H9 (cell line): Measurements from ENCODE around the gene MPP2. TPM values are rescaled to one million over a fixed set of nuclear protein-coding genes. Genes with fewer than 3 reads are reported as not detected.

ENCODE experiments used
- DNase-seq: peaks from one replicate; pipeline ENCODE4 v3.0.0-alpha.2; 2017
- H2AFZ ChIP-seq: one replicate; pipeline ENCODE4 v1.6.1; 2013; ENCODE audit warnings: mild to moderate bottlenecking, low read length, control low read depth, moderate library complexity
- H2AK5ac ChIP-seq: 2 replicates; pipeline ENCODE4 v1.6.1; 2013; ENCODE audit warnings: low read length, control low read depth, mixed read lengths; ENCODE audit not compliant: insufficient read length
- H2BK120ac ChIP-seq: one replicate; pipeline ENCODE4 v1.6.1; 2013; ENCODE audit warnings: low read depth, mild to moderate bottlenecking, low read length, control low read depth, inconsistent platforms; ENCODE audit not compliant: poor library complexity, severe bottlenecking
- H2BK12ac ChIP-seq: 2 replicates; pipeline ENCODE4 v1.6.1; 2013; ENCODE audit warnings: low read length, control low read depth, mixed read lengths, low read depth; ENCODE audit not compliant: insufficient read length
- H2BK15ac ChIP-seq: 2 replicates; pipeline ENCODE4 v1.6.1; 2013; ENCODE audit warnings: low read depth, low read length, control low read depth
- H2BK20ac ChIP-seq: one replicate; pipeline ENCODE4 v1.6.1; 2013; ENCODE audit warnings: low read depth, mild to moderate bottlenecking, low read length, control low read depth, inconsistent platforms; ENCODE audit not compliant: poor library complexity, severe bottlenecking
- H2BK5ac ChIP-seq: 2 replicates; pipeline ENCODE4 v1.6.1; 2013; ENCODE audit warnings: low read length, control low read depth, mixed read lengths; ENCODE audit not compliant: insufficient read length
- H3K14ac ChIP-seq: 2 replicates; pipeline ENCODE4 v1.6.1; 2013; ENCODE audit warnings: low read length, control low read depth; ENCODE audit not compliant: insufficient read depth
- H3K18ac ChIP-seq: 2 replicates; pipeline ENCODE4 v1.6.1; 2013; ENCODE audit warnings: low read depth, mild to moderate bottlenecking, mixed read lengths, low read length, control low read depth; ENCODE audit not compliant: insufficient read length
- H3K23ac ChIP-seq: 2 replicates; pipeline ENCODE4 v1.6.1; 2013; ENCODE audit warnings: low read length, control low read depth, mixed read lengths, low read depth; ENCODE audit not compliant: insufficient read length
- H3K23me2 ChIP-seq: 2 replicates; pipeline ENCODE4 v1.6.1; 2013; ENCODE audit warnings: low read depth, mild to moderate bottlenecking, mixed read lengths, low read length, control low read depth; ENCODE audit not compliant: insufficient read length, poor library complexity, severe bottlenecking
- H3K27ac ChIP-seq: 2 replicates; pipeline ENCODE4 v1.5.1; 2013; ENCODE audit warnings: low read length, control low read depth, mixed read lengths, low read depth; ENCODE audit not compliant: insufficient read length
- H3K27me3 ChIP-seq: 2 replicates; pipeline ENCODE4 v1.6.1; 2013; ENCODE audit warnings: low read length, control low read depth, inconsistent platforms; ENCODE audit not compliant: insufficient read depth
- H3K4ac ChIP-seq: 2 replicates; pipeline ENCODE4 v1.6.1; 2013; ENCODE audit warnings: low read depth, mild to moderate bottlenecking, control low read depth, inconsistent platforms, low read length, moderate library complexity
- H3K4me1 ChIP-seq: 2 replicates; pipeline ENCODE4 v1.6.1; 2013; ENCODE audit warnings: low read length, control low read depth, inconsistent platforms; ENCODE audit not compliant: insufficient read depth
- H3K4me2 ChIP-seq: 2 replicates; pipeline ENCODE4 v1.6.1; 2013; ENCODE audit warnings: low read length, control low read depth, mixed read lengths; ENCODE audit not compliant: insufficient read length, insufficient read depth
- H3K56ac ChIP-seq: 2 replicates; pipeline ENCODE4 v1.6.1; 2013; ENCODE audit warnings: low read depth, mild to moderate bottlenecking, mixed read lengths, low read length, control low read depth; ENCODE audit not compliant: insufficient read length
- H3K79me1 ChIP-seq: 2 replicates; pipeline ENCODE4 v1.6.1; 2013; ENCODE audit warnings: low read depth, mild to moderate bottlenecking, moderate library complexity, low read length, control low read depth, inconsistent platforms; ENCODE audit not compliant: insufficient read depth, poor library complexity, severe bottlenecking
- H3K79me2 ChIP-seq: 2 replicates; pipeline ENCODE4 v1.6.1; 2013; ENCODE audit warnings: low read length, control low read depth, inconsistent platforms; ENCODE audit not compliant: insufficient read depth
- H3K9ac ChIP-seq: 2 replicates; pipeline ENCODE4 v1.6.1; 2013; ENCODE audit warnings: low read length, control low read depth, mixed read lengths; ENCODE audit not compliant: insufficient read length; ENCODE audit errors: extremely low read depth
- H3K9me3 ChIP-seq: one replicate; pipeline ENCODE4 v1.6.1; 2013; ENCODE audit warnings: low read depth, low read length, inconsistent platforms; ENCODE audit not compliant: control insufficient read depth
- H3T11ph ChIP-seq: one replicate; pipeline ENCODE4 v1.6.1; 2013; ENCODE audit warnings: mild to moderate bottlenecking, low read length, control low read depth, inconsistent platforms
- H4K20me1 ChIP-seq: one replicate; pipeline ENCODE4 v1.6.1; 2013; ENCODE audit not compliant: control insufficient read depth, insufficient read length, insufficient read depth
- H4K5ac ChIP-seq: 2 replicates; pipeline ENCODE4 v1.6.1; 2013; ENCODE audit warnings: low read depth, mild to moderate bottlenecking, mixed read lengths, low read length, control low read depth; ENCODE audit not compliant: insufficient read length
- H4K8ac ChIP-seq: replicated peaks from 2 replicates; pipeline ENCODE4 v1.6.1; 2013; ENCODE audit warnings: low read length, control low read depth, mixed read lengths, low read depth; ENCODE audit not compliant: insufficient read length
- H4K91ac ChIP-seq: 2 replicates; pipeline ENCODE4 v1.6.1; 2013; ENCODE audit warnings: low read depth, mild to moderate bottlenecking, moderate library complexity, mixed read lengths, low read length, control low read depth; ENCODE audit not compliant: insufficient read length
- H3K27ac Mint-ChIP-seq, 3 experiments: 2 replicates in 2 of 3; 3 replicates in 1 of 3; pipeline ENCODE4 v1.8.0; 2020 to 2021; ENCODE audit warnings: mixed read lengths in 3 of 3, mild to moderate bottlenecking in 1 of 3, moderate library complexity in 1 of 3
- H3K27me3 Mint-ChIP-seq: 2 replicates; pipeline ENCODE4 v1.8.0; 2021; ENCODE audit warnings: low read depth, mild to moderate bottlenecking, moderate library complexity, mixed read lengths
- H3K36me3 Mint-ChIP-seq, 3 experiments: 2 replicates in 2 of 3; 3 replicates in 1 of 3; pipeline ENCODE4 v1.8.0; 2020 to 2021; ENCODE audit warnings: low read depth in 3 of 3, mixed read lengths in 3 of 3; ENCODE audit not compliant: insufficient read depth in 1 of 3
- H3K4me1 Mint-ChIP-seq, 2 experiments: 2 replicates each; pipeline ENCODE4 v1.8.0; 2020; ENCODE audit warnings: mixed read lengths in 2 of 2
- H3K4me3 Mint-ChIP-seq, 2 experiments: 2 replicates in 1 of 2; 3 replicates in 1 of 2; pipeline ENCODE4 v1.8.0; 2020 to 2021; ENCODE audit warnings: mild to moderate bottlenecking in 2 of 2, mixed read lengths in 2 of 2, moderate library complexity in 1 of 2
- H3K9me3 Mint-ChIP-seq, 2 experiments: 2 replicates in 1 of 2; 3 replicates in 1 of 2; pipeline ENCODE4 v1.8.0; 2020; ENCODE audit warnings: mild to moderate bottlenecking in 2 of 2, mixed read lengths in 2 of 2, moderate library complexity in 1 of 2
- WGBS: extraction: QIAGEN DNeasy Blood & Tissue Kit; methylation state at CpG from one replicate; pipeline ENCODE4 v1.1.7; 2013; ENCODE audit warnings: missing lambda C conversion rate, low lambda C conversion rate, mixed read lengths; ENCODE audit not compliant: insufficient read length; ENCODE audit errors: extremely low coverage; 5-methylcytosine and 5-hydroxymethylcytosine counted together
- total RNA-seq: library from RNA; stranded (reverse); gene quantifications from 2 replicates; pipeline ENCODE4 v1.2.1, GENCODE V29; 2021
- TF ChIP-seq, protein P1 (sequence below): fragments of 200-600 bp; sonication (generic); conservative IDR thresholded peaks from 3 replicates; pipeline ENCODE4 v1.8.0; 2021; ENCODE audit warnings: antibody characterized with exemption, mild to moderate bottlenecking

The MPP2 gene
- total RNA-seq, 1 experiment from 2014 or later, result 16.3 TPM

DNA sequence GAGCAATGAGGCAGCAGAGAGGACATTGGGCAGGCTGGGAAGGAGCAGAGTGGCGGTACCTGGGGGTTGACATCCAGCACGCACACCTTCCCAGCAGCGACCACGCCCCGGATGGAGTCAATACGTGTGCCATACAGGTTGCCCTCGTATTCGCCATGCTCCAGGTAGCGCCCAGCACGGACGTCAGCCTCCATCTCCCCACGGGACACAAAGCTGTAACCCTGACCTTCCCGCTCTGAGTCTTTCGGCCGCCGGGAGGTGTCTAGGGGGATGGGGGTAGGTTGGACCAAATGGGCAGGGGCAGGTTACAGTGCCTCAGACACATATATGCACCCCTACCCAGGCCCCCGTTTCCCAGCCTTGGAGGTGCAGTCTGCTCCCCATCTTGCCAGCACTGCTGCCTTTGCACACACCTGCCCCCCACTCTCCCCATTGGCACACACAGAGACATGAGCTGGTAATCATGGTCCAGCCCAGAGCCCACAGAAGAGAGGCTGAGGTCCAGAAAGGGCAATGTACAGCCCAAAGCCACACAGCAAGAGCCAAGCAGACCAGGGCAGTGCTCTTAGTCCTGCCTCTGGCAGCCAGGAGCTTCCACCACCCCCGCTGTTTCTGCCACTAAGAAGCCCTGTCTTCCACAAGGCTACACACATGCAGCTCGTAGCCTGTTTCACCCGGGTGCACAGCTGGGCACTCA, 27.5 kb downstream of the MPP2 start:
- H3K18ac ChIP-seq, result no peak overlapping the region
- Mint-ChIP-seq H3K27ac (no peak overlapping the region), H3K4me3 (no peak overlapping the region), H3K36me3 (peaks cover 5 to 14% (median 13%) of the 10 kb centered on the region in 3 experiments; a peak in 5 of 7 replicates), H3K4me1 (peaks cover 9 to 14% of the 10 kb centered on the region in 2 experiments), H3K27me3 (peaks cover 3% of the 10 kb centered on the region), H3K9me3 (no peaks in the 10 kb centered on the region)
- no peak overlapping the region for H2BK120ac ChIP-seq
- no peak overlapping the region for H2BK20ac ChIP-seq
- H3K4me1 ChIP-seq, result peaks cover 3% of the 10 kb centered on the region; the same call in 1 of the 2 replicates
- no peak overlapping the region for H3K4me2 ChIP-seq
- H4K91ac ChIP-seq, result no peak overlapping the region
- H3K27me3 ChIP-seq, result no peaks in the 10 kb centered on the region
- H3K14ac ChIP-seq, result no peak overlapping the region
- H3K4ac ChIP-seq, result no peak overlapping the region
- no peak overlapping the region for H2BK15ac ChIP-seq
- H2AK5ac ChIP-seq, result no peak overlapping the region
- no peak overlapping the region for H4K8ac ChIP-seq
- no peak for DNase-seq
- no peak overlapping the region for H3K56ac ChIP-seq
- H3T11ph ChIP-seq, result no peak overlapping the region
- H4K20me1 ChIP-seq, result peaks cover 4% of the 10 kb centered on the region
- H3K9me3 ChIP-seq, result no peaks in the 10 kb centered on the region
- H3K9ac ChIP-seq, result no peak overlapping the region
- H3K23me2 ChIP-seq, result no peaks in the 10 kb centered on the region
- H3K23ac ChIP-seq, result no peak overlapping the region
- H3K79me2 ChIP-seq, result no peaks in the 10 kb centered on the region
- TF ChIP-seq, protein P1, sequence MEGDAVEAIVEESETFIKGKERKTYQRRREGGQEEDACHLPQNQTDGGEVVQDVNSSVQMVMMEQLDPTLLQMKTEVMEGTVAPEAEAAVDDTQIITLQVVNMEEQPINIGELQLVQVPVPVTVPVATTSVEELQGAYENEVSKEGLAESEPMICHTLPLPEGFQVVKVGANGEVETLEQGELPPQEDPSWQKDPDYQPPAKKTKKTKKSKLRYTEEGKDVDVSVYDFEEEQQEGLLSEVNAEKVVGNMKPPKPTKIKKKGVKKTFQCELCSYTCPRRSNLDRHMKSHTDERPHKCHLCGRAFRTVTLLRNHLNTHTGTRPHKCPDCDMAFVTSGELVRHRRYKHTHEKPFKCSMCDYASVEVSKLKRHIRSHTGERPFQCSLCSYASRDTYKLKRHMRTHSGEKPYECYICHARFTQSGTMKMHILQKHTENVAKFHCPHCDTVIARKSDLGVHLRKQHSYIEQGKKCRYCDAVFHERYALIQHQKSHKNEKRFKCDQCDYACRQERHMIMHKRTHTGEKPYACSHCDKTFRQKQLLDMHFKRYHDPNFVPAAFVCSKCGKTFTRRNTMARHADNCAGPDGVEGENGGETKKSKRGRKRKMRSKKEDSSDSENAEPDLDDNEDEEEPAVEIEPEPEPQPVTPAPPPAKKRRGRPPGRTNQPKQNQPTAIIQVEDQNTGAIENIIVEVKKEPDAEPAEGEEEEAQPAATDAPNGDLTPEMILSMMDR, result no peak
- H3K79me1 ChIP-seq, result no peaks in the 10 kb centered on the region
- H2BK5ac ChIP-seq, result no peak overlapping the region
- H2AFZ ChIP-seq, result no peak overlapping the region
- H2BK12ac ChIP-seq, result no peak overlapping the region
- WGBS, result no CpG with 5 or more reads among the region's 20 CpGs
- H4K5ac ChIP-seq, result no peak overlapping the region
- no peak overlapping the region for H3K27ac ChIP-seq
